WTC11 (cell line): ENCODE measurements around the gene COL4A1. TPM values are rescaled to one million over a fixed set of nuclear protein-coding genes. Genes with fewer than 3 reads are reported as not detected.

ENCODE experiments used
- ATAC-seq: fragments of 200-7000 bp; cut with Tn5 transposase; 2 replicates; pipeline ENCODE4 v1.10.0; 2021; ENCODE audit warnings: mild to moderate bottlenecking, moderate library complexity
- CTCF ChIA-PET: fragments of 300-600 bp; sonication (Branson Sonifier 250); formaldehyde crosslinking; loops from one replicate; lab custom pipeline; 2021; ENCODE audit warnings: antibody characterized with exemption; lab: Charles Lee
- POLR2A ChIA-PET: fragments of 350-600 bp; sonication (Branson Sonifier 250); formaldehyde crosslinking; loops from one replicate; lab custom pipeline; 2021; ENCODE audit warnings: antibody characterized with exemption; lab: Charles Lee
- DNase-seq: peaks from one replicate; pipeline ENCODE4 v3.0.0; 2021; ENCODE audit warnings: low spot score
- H3K27ac Mint-ChIP-seq: 2 replicates; pipeline ENCODE4 v1.8.0; 2021; ENCODE audit warnings: mixed read lengths
- H3K27me3 Mint-ChIP-seq: 2 replicates; pipeline ENCODE4 v1.8.0; 2021; ENCODE audit warnings: low read depth, mild to moderate bottlenecking, moderate library complexity, mixed read lengths
- H3K36me3 Mint-ChIP-seq: 2 replicates; pipeline ENCODE4 v1.8.0; 2021; ENCODE audit warnings: mixed read lengths
- H3K4me1 Mint-ChIP-seq: 2 replicates; pipeline ENCODE4 v1.8.0; 2022; ENCODE audit warnings: mixed read lengths
- H3K4me3 Mint-ChIP-seq: 2 replicates; pipeline ENCODE4 v1.8.0; 2021; ENCODE audit warnings: mild to moderate bottlenecking, moderate library complexity, mixed read lengths
- H3K9me3 Mint-ChIP-seq: 2 replicates; pipeline ENCODE4 v1.8.0; 2021; ENCODE audit warnings: mixed read lengths
- ELF4 ChIP-seq: sonication (generic); formaldehyde crosslinking; IDR thresholded peaks from 2 replicates; pipeline ENCODE4 v1.8.1; 2022; ENCODE audit warnings: low read depth, mild to moderate bottlenecking, moderate library complexity, missing genetic modification reagents
- ETV6 ChIP-seq: sonication (generic); formaldehyde crosslinking; IDR thresholded peaks from 2 replicates; pipeline ENCODE4 v1.8.1; 2022; ENCODE audit warnings: mild to moderate bottlenecking, missing genetic modification reagents
- FOXJ3 ChIP-seq: sonication (generic); formaldehyde crosslinking; IDR thresholded peaks from 2 replicates; pipeline ENCODE4 v1.9.0; 2021; ENCODE audit warnings: missing genetic modification reagents, mild to moderate bottlenecking, borderline replicate concordance
- GTF2I ChIP-seq: fragments of 250-450 bp; sonication (Bioruptor Pico); conservative IDR thresholded peaks from 2 replicates; pipeline ENCODE4 v1.4.0; 2021; ENCODE audit warnings: mild to moderate bottlenecking
- HMGA2 ChIP-seq: fragments of 250-450 bp; sonication (Bioruptor Pico); IDR thresholded peaks from 2 replicates; pipeline ENCODE4 v1.4.0; 2021; ENCODE audit warnings: mild to moderate bottlenecking, moderate library complexity
- JAZF1 ChIP-seq: fragments of 250-450 bp; sonication (Bioruptor Pico); IDR thresholded peaks from 2 replicates; pipeline ENCODE4 v1.9.0; 2021; ENCODE audit warnings: moderate library complexity, mild to moderate bottlenecking, inconsistent platforms
- JUN ChIP-seq: sonication (generic); formaldehyde crosslinking; IDR thresholded peaks from 2 replicates; pipeline ENCODE4 v1.8.0; 2023; ENCODE audit warnings: mild to moderate bottlenecking, missing genetic modification reagents
- NR3C1 ChIP-seq: sonication (generic); formaldehyde crosslinking; conservative IDR thresholded peaks from 2 replicates; pipeline ENCODE4 v1.8.1; 2023; ENCODE audit warnings: low read depth, mild to moderate bottlenecking, missing genetic modification reagents
- RORB ChIP-seq: fragments of 250-450 bp; sonication (Bioruptor Pico); IDR thresholded peaks from 2 replicates; pipeline ENCODE4 v1.9.0; 2021; ENCODE audit warnings: mild to moderate bottlenecking
- SP1 ChIP-seq: sonication (generic); formaldehyde crosslinking; conservative IDR thresholded peaks from 2 replicates; pipeline ENCODE4 v1.8.1; 2022; ENCODE audit warnings: missing genetic modification reagents
- TEAD4 ChIP-seq: sonication (generic); formaldehyde crosslinking; IDR thresholded peaks from 2 replicates; pipeline ENCODE4 v1.8.0; 2022; ENCODE audit warnings: mild to moderate bottlenecking, missing genetic modification reagents
- ZBTB21 ChIP-seq: sonication (generic); formaldehyde crosslinking; IDR thresholded peaks from 2 replicates; pipeline ENCODE4 v1.8.1; 2023; ENCODE audit warnings: mild to moderate bottlenecking, missing genetic modification reagents, borderline replicate concordance
- ZNF232 ChIP-seq: sonication (generic); formaldehyde crosslinking; IDR thresholded peaks from 2 replicates; pipeline ENCODE4 v1.8.0; 2022; ENCODE audit warnings: mild to moderate bottlenecking, missing genetic modification reagents
- ZNF416 ChIP-seq: fragments of 250-450 bp; sonication (Bioruptor Pico); IDR thresholded peaks from 2 replicates; pipeline ENCODE4 v1.9.0; 2021; ENCODE audit warnings: mild to moderate bottlenecking, inconsistent platforms
- total RNA-seq: library from RNA; stranded (reverse); gene quantifications from 3 replicates; pipeline ENCODE4 v1.2.3, GENCODE V29; 2021
- TF ChIP-seq, protein P1 (sequence below): sonication (generic); formaldehyde crosslinking; IDR thresholded peaks from 2 replicates; pipeline ENCODE4 v1.8.1; 2023; ENCODE audit warnings: mild to moderate bottlenecking, missing genetic modification reagents
- TF ChIP-seq, protein P2 (sequence below): sonication (generic); formaldehyde crosslinking; IDR thresholded peaks from 2 replicates; pipeline ENCODE4 v1.8.0; 2023; ENCODE audit warnings: mild to moderate bottlenecking, missing genetic modification reagents
- TF ChIP-seq, protein P3 (sequence below): fragments of 200-600 bp; IDR thresholded peaks from 2 replicates; pipeline ENCODE4 v1.8.0; 2022; ENCODE audit warnings: antibody characterized with exemption
- TF ChIP-seq, protein P4 (sequence below): sonication (generic); formaldehyde crosslinking; IDR thresholded peaks from 2 replicates; pipeline ENCODE4 v1.8.0; 2022; ENCODE audit warnings: missing genetic modification reagents

COL4A1 gene
- total RNA-seq, 1 experiment from 2014 or later = 89.6 TPM

DNA sequence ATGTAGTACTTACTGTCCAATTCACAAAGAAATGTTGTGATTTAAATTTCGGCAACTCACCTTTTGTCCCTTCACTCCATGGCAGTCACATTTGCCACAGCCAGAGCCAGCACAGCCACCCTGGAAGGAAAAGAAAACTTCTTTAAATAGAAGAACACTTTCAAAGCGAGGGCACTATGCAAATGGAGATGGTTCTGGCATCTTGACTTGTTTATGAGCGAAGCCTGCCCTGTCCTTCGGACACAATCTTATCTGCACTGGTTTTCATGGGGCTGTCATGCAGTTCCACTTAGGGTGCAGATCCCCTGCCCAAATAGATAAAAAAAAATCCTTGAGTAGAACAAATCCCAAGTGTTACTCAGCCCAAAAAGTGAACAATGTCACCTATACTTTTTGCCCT is 64.3 kb downstream of the COL4A1 start:
- ChIA-PET POLR2A (no interaction called here), CTCF (interaction anchor here (0.8 kb wide), 1 partner anchor 110 kb away, joined by 3 read pairs; no protein-coding TSS in a partner anchor)
- Mint-ChIP-seq H3K4me1 (peaks cover 24% of the 10 kb centered on the region), H3K27me3 (no peaks in the 10 kb centered on the region), H3K9me3 (no peaks in the 10 kb centered on the region), H3K36me3 (no peaks in the 10 kb centered on the region), H3K4me3 (no peak overlapping the region), H3K27ac (no peak overlapping the region)
- DNase-seq = no peak
- TF ChIP-seq RORB (CRISPR knock-in tag) (no peak), ZBTB21 (CRISPR knock-in tag) (no peak), JAZF1 (no peak), NR3C1 (CRISPR knock-in tag) (no peak), GTF2I (CRISPR knock-in tag) (no peak), SP1 (no peak), HMGA2 (CRISPR knock-in tag) (no peak)
- TF ChIP-seq, protein P1, sequence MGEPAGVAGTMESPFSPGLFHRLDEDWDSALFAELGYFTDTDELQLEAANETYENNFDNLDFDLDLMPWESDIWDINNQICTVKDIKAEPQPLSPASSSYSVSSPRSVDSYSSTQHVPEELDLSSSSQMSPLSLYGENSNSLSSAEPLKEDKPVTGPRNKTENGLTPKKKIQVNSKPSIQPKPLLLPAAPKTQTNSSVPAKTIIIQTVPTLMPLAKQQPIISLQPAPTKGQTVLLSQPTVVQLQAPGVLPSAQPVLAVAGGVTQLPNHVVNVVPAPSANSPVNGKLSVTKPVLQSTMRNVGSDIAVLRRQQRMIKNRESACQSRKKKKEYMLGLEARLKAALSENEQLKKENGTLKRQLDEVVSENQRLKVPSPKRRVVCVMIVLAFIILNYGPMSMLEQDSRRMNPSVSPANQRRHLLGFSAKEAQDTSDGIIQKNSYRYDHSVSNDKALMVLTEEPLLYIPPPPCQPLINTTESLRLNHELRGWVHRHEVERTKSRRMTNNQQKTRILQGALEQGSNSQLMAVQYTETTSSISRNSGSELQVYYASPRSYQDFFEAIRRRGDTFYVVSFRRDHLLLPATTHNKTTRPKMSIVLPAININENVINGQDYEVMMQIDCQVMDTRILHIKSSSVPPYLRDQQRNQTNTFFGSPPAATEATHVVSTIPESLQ = no peak
- ATAC-seq = no peak

DNA sequence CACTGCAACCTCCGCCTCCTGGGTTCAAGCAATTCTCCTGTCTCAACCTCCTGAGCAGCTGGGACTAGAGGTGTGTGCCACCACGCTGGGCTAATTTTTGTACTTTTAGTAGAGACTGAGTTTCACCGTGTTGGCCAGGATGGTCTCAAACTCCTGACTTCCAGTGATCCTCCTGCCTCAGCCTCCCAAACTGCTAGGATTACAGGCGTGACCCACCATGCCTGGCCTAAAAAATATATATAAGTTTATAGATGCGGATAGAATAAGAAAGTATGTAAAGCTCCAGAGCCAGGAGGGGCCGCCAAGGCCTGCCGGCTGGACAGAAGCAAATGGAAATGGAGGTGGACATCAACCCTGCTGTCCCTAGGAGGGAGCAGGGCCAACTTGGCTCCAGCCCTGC is 66.0 kb downstream of the COL4A1 start:
- Mint-ChIP-seq H3K27me3 (no peaks in the 10 kb centered on the region), H3K36me3 (no peaks in the 10 kb centered on the region), H3K9me3 (no peaks in the 10 kb centered on the region), H3K4me3 (no peak overlapping the region), H3K27ac (no peak overlapping the region), H3K4me1 (peaks cover 14% of the 10 kb centered on the region)
- no peak for DNase-seq
- no peak for TF ChIP-seq FOXJ3 (CRISPR knock-in tag)
- TF ChIP-seq, protein P2, sequence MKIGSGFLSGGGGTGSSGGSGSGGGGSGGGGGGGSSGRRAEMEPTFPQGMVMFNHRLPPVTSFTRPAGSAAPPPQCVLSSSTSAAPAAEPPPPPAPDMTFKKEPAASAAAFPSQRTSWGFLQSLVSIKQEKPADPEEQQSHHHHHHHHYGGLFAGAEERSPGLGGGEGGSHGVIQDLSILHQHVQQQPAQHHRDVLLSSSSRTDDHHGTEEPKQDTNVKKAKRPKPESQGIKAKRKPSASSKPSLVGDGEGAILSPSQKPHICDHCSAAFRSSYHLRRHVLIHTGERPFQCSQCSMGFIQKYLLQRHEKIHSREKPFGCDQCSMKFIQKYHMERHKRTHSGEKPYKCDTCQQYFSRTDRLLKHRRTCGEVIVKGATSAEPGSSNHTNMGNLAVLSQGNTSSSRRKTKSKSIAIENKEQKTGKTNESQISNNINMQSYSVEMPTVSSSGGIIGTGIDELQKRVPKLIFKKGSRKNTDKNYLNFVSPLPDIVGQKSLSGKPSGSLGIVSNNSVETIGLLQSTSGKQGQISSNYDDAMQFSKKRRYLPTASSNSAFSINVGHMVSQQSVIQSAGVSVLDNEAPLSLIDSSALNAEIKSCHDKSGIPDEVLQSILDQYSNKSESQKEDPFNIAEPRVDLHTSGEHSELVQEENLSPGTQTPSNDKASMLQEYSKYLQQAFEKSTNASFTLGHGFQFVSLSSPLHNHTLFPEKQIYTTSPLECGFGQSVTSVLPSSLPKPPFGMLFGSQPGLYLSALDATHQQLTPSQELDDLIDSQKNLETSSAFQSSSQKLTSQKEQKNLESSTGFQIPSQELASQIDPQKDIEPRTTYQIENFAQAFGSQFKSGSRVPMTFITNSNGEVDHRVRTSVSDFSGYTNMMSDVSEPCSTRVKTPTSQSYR (CRISPR knock-in tag) = no peak
- TF ChIP-seq, protein P3, sequence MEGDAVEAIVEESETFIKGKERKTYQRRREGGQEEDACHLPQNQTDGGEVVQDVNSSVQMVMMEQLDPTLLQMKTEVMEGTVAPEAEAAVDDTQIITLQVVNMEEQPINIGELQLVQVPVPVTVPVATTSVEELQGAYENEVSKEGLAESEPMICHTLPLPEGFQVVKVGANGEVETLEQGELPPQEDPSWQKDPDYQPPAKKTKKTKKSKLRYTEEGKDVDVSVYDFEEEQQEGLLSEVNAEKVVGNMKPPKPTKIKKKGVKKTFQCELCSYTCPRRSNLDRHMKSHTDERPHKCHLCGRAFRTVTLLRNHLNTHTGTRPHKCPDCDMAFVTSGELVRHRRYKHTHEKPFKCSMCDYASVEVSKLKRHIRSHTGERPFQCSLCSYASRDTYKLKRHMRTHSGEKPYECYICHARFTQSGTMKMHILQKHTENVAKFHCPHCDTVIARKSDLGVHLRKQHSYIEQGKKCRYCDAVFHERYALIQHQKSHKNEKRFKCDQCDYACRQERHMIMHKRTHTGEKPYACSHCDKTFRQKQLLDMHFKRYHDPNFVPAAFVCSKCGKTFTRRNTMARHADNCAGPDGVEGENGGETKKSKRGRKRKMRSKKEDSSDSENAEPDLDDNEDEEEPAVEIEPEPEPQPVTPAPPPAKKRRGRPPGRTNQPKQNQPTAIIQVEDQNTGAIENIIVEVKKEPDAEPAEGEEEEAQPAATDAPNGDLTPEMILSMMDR = no peak
- no peak for TF ChIP-seq ZNF416 (CRISPR knock-in tag)
- no peak for TF ChIP-seq JUN (CRISPR knock-in tag)
- TF ChIP-seq ZNF232 (CRISPR knock-in tag) = no peak
- TF ChIP-seq ELF4 (CRISPR knock-in tag) = no peak
- TF ChIP-seq ETV6 = no peak
- ATAC-seq = no peak
- ChIA-PET POLR2A (no interaction called here), CTCF (no interaction called here)

DNA sequence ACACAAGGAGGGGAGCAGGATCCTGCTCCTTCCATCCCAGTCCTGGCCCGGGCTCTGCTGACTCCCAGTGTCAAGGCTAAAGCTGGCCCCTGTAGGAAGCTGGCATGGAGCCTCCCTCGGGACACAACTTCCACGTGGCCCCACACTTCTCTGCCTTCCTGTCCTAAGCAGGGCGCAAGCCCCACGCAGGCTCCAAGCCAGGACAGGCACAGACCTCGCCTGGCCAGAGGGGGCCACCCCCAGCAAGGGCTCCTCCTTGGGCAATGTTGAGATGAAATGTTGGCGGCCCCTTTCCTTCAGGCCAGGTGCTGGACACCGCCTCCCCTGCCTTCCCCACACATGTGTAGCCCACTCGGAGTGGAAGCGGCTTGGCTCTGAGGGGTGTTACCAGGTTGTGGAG is 66.6 kb downstream of the COL4A1 start:
- no peaks in the 10 kb centered on the region for H3K9me3 Mint-ChIP-seq
- no peak overlapping the region for H3K4me3 Mint-ChIP-seq
- TF ChIP-seq, protein P4, sequence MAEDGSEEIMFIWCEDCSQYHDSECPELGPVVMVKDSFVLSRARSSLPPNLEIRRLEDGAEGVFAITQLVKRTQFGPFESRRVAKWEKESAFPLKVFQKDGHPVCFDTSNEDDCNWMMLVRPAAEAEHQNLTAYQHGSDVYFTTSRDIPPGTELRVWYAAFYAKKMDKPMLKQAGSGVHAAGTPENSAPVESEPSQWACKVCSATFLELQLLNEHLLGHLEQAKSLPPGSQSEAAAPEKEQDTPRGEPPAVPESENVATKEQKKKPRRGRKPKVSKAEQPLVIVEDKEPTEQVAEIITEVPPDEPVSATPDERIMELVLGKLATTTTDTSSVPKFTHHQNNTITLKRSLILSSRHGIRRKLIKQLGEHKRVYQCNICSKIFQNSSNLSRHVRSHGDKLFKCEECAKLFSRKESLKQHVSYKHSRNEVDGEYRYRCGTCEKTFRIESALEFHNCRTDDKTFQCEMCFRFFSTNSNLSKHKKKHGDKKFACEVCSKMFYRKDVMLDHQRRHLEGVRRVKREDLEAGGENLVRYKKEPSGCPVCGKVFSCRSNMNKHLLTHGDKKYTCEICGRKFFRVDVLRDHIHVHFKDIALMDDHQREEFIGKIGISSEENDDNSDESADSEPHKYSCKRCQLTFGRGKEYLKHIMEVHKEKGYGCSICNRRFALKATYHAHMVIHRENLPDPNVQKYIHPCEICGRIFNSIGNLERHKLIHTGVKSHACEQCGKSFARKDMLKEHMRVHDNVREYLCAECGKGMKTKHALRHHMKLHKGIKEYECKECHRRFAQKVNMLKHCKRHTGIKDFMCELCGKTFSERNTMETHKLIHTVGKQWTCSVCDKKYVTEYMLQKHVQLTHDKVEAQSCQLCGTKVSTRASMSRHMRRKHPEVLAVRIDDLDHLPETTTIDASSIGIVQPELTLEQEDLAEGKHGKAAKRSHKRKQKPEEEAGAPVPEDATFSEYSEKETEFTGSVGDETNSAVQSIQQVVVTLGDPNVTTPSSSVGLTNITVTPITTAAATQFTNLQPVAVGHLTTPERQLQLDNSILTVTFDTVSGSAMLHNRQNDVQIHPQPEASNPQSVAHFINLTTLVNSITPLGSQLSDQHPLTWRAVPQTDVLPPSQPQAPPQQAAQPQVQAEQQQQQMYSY (CRISPR knock-in tag) = 0 out of 2 replicates have a peak, but pooled peaks have one; percentile 17
- TF ChIP-seq TEAD4 (CRISPR knock-in tag) = no peak
- TF ChIP-seq, all 79 proteins: peak for 1
- ATAC-seq (peak; percentile 47), DNase-seq (no peak)
- ChIA-PET POLR2A (no interaction called here), CTCF (interaction anchor here (1.5 kb wide), 1 partner anchor 204 kb away, joined by 3 read pairs; no protein-coding TSS in a partner anchor)
- Mint-ChIP-seq H3K36me3 (no peaks in the 10 kb centered on the region), H3K27ac (no peak overlapping the region), H3K27me3 (no peaks in the 10 kb centered on the region), H3K4me1 (peaks cover 14% of the 10 kb centered on the region)
